Esophagus muscularis mucosa (tissue), 4 donors: ENCODE results near the gene CAPN2. TPM values are rescaled to one million over a fixed set of nuclear protein-coding genes. Genes with fewer than 3 reads are reported as not detected.

Source experiments
- DNase-seq: peaks from one replicate; pipeline ENCODE4 v3.0.0-alpha.2; 2017; ENCODE audit errors: extremely low spot score
- H3K27ac ChIP-seq, 4 donors: fragments of 200-600 bp; sonication (generic); replicated peaks in 1 of 4; 1 replicate in 3 of 4; 2 replicates in 1 of 4; pipeline ENCODE4 v1.5.1; 2016 to 2019; ENCODE audit warnings: mild to moderate bottlenecking in 1 of 4
- H3K27me3 ChIP-seq, 4 donors: fragments of 200-600 bp; sonication (generic); one replicate each; pipeline versions ENCODE4 v1.5.1 to v1.6.0; 2016 to 2019
- H3K36me3 ChIP-seq, 4 donors: fragments of 200-600 bp; sonication (generic); one replicate each; pipeline ENCODE4 v1.5.1; 2016 to 2019
- H3K4me1 ChIP-seq, 4 donors: fragments of 200-600 bp; sonication (generic); one replicate each; pipeline ENCODE4 v1.5.1; 2016 to 2019
- H3K4me3 ChIP-seq, 4 donors: fragments of 200-600 bp; sonication (generic); 1 replicate in 2 of 4; 2 replicates in 2 of 4; pipeline ENCODE4 v1.5.1; 2016 to 2019; ENCODE audit warnings: mild to moderate bottlenecking in 4 of 4, moderate library complexity in 1 of 4
- H3K9me3 ChIP-seq, 4 donors: fragments of 200-600 bp; sonication (generic); 1 replicate in 3 of 4; 2 replicates in 1 of 4; pipeline ENCODE4 v1.5.1; 2016 to 2019
- EP300 ChIP-seq: sonication (generic); formaldehyde crosslinking; IDR thresholded peaks from one replicate; pipeline ENCODE4 v1.6.1; 2017; ENCODE audit warnings: antibody characterized with exemption
- POLR2A ChIP-seq: fragments of 450-650 bp; IDR thresholded peaks from one replicate; pipeline ENCODE4 v1.6.1; 2017; ENCODE audit warnings: antibody characterized with exemption, moderate library complexity, mild to moderate bottlenecking, low read depth
- POLR2AphosphoS5 ChIP-seq, 2 donors: sonication (generic); formaldehyde crosslinking; IDR thresholded peaks; one replicate each; pipeline ENCODE4 v1.6.1; 2017; ENCODE audit warnings: antibody characterized with exemption in 2 of 2
- WGBS: methylation state at CpG from one replicate; pipeline ENCODE4 v1.1.5; 2018; 5-methylcytosine and 5-hydroxymethylcytosine counted together
- intact Hi-C: fragments of 100-400 bp; cut with DNase I; formaldehyde crosslinking; loops from one replicate; pipeline ENCODE4 v1.15.1; 2023
- total RNA-seq, 4 donors: library from RNA; depleted of rRNA; stranded (reverse); fragments of >200 nt; gene quantifications; one replicate each; pipeline versions ENCODE4 v1.1.0 to v1.2.1, GENCODE V29; 2016
- TF ChIP-seq, protein P1 (sequence below), 3 experiments: fragments of 200-600 bp in 2 of 3; fragments of 450-650 bp in 1 of 3; sonication (generic) in 2 of 3; IDR thresholded peaks; one replicate each; pipeline ENCODE4 v1.5.1; 2017 to 2019; ENCODE audit warnings: antibody characterized with exemption in 3 of 3, mild to moderate bottlenecking in 2 of 3, moderate library complexity in 1 of 3

Gene CAPN2
- total RNA-seq, 4 donors from 2014 or later: 91.9 to 231 (median 161) TPM

DNA sequence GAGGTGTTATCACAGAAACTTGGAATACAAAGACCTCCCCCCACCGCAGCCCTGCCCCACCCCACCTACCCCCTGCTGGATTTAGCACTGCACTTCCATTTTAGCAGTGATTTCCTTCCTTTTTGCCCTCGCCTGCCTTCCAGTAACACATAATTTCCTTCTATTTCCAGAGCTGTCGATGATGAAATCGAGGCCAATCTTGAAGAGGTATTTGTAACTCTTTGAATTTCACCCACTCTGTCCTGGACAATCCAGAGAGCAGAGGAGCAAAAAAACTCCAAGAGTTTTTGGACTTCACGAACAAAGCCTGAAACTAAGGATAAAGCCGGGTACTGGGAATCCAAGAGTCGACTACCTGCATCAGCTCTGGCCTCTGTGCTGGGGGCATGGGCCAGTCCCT is 49.1 kb downstream of the CAPN2 start:
- DNase-seq: no peak
- Histone ChIP-seq H3K4me3 (no peak overlapping the region), H3K27ac (no peak overlapping the region), H3K36me3 (peaks cover 72 to 100% (median 100%) of the 10 kb centered on the region in 4 donors), H3K9me3 (no peaks in the 10 kb centered on the region), H3K27me3 (no peaks in the 10 kb centered on the region), H3K4me1 (peaks cover 0 to 4% (median 0%) of the 10 kb centered on the region in 4 donors)
- 85% methylated on average over 7 of the region's 7 CpGs for WGBS
- intact Hi-C loops: no loop called here
- TF ChIP-seq EP300: no peak
- no peak for TF ChIP-seq POLR2A
- TF ChIP-seq, protein P1, sequence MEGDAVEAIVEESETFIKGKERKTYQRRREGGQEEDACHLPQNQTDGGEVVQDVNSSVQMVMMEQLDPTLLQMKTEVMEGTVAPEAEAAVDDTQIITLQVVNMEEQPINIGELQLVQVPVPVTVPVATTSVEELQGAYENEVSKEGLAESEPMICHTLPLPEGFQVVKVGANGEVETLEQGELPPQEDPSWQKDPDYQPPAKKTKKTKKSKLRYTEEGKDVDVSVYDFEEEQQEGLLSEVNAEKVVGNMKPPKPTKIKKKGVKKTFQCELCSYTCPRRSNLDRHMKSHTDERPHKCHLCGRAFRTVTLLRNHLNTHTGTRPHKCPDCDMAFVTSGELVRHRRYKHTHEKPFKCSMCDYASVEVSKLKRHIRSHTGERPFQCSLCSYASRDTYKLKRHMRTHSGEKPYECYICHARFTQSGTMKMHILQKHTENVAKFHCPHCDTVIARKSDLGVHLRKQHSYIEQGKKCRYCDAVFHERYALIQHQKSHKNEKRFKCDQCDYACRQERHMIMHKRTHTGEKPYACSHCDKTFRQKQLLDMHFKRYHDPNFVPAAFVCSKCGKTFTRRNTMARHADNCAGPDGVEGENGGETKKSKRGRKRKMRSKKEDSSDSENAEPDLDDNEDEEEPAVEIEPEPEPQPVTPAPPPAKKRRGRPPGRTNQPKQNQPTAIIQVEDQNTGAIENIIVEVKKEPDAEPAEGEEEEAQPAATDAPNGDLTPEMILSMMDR (IDR thresholded peaks at IDR 0.05): no peak
- TF ChIP-seq POLR2AphosphoS5 (IDR thresholded peaks at IDR 0.05): no peak

DNA sequence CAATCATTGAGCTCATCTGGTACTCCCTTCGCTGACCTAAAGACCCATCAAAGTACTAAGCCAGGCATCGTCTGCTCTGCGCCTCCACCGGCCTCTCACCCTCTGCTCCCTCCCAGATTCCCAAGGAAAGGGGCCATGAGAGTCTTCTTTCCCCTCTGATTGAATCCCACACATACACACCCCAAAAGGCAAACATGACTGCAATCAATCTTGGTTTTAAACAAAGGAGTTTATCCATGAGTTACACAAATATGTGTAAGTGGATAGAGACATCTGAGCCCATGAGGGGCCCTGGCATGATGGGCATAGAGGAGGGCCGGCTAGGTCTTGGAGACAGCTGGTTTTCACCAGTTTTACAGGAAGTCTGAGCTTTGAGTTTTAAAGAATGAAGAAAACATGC is 50.9 kb downstream of the CAPN2 start:
- Histone ChIP-seq H3K27me3 (no peaks in the 10 kb centered on the region), H3K36me3 (peaks cover 71 to 89% (median 88%) of the 10 kb centered on the region in 4 donors), H3K4me1 (peaks cover 0 to 4% (median 0%) of the 10 kb centered on the region in 4 donors), H3K9me3 (no peaks in the 10 kb centered on the region), H3K4me3 (no peak overlapping the region), H3K27ac (no peak overlapping the region)
- no peak for DNase-seq
- no peak for TF ChIP-seq EP300
- no peak for TF ChIP-seq POLR2AphosphoS5 (IDR thresholded peaks at IDR 0.05)
- TF ChIP-seq POLR2A: no peak
- TF ChIP-seq, protein P1 (IDR thresholded peaks at IDR 0.05): no peak
- intact Hi-C loops: no loop called here
- WGBS: 94% methylated on average over 5 of the region's 5 CpGs

DNA sequence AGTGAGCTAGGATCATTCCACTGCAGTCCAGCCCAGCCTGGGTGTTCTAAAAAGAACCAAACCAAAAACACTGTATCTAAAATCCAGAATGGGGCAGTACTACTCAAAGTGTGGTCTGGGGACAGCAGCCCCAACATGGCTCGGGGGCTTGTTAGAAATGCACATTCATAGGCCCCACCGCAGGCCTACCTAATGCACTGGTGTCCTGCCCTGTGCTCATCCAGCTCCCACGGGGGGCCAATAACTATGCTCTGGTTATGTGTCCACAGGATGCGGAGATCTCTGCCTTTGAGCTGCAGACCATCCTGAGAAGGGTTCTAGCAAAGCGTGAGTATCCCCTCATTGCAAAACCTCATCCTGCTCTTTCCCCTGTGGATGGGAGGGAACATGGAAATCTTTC is 51.5 kb downstream of the CAPN2 start:
- Histone ChIP-seq H3K4me3 (no peak overlapping the region), H3K36me3 (peaks cover 65 to 85% (median 83%) of the 10 kb centered on the region in 4 donors), H3K4me1 (peaks cover 0 to 4% (median 0%) of the 10 kb centered on the region in 4 donors), H3K9me3 (no peaks in the 10 kb centered on the region), H3K27me3 (no peaks in the 10 kb centered on the region), H3K27ac (no peak overlapping the region)
- intact Hi-C loops: no loop called here
- TF ChIP-seq, protein P1 (IDR thresholded peaks at IDR 0.05): no peak
- TF ChIP-seq POLR2AphosphoS5 (IDR thresholded peaks at IDR 0.05): no peak
- no peak for TF ChIP-seq EP300
- no peak for TF ChIP-seq POLR2A
- 90% methylated on average over 5 of the region's 5 CpGs for WGBS
- no peak for DNase-seq

DNA sequence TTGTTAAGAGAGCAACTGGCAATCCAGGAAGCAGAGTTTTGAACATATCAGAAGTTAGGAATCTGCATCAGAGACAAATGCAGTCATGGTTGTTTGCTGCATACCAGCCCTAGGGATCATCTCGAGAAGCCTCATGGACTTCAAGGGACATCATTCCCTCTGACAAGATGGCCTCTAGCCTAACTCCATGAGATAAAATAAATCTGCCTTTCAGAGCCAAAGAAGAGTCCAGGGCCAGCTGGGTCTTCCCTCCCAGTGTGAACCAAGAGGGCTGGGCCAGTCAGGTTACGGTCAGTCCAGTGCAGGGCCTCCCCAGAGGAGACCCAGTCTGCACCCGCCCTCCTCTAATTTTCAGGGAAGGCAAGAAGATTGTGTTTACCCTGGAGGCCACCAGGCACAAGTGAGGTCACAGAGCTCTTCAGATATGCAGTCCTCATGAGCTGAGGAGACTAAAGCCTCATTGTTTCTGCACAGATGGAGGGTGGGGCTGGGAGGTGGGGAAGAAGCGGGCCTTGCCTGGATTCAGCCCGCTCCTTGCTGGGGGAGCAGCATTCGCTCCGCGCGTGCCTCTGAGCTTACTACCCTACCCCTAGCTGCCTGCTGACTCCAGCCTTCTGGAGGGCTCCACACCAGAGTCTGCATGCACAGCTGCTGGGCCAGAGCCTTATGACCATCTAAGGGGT is 52.8 kb downstream of the CAPN2 start:
- WGBS: 64% methylated on average over 3 of the region's 9 CpGs
- intact Hi-C loops: no loop called here
- DNase-seq: no peak
- no peak overlapping the region for H3K27ac ChIP-seq
- no peaks in the 10 kb centered on the region for H3K9me3 ChIP-seq
- H3K27me3 ChIP-seq: no peaks in the 10 kb centered on the region
- H3K4me3 ChIP-seq: no peak overlapping the region
- H3K4me1 ChIP-seq: no peaks in the 10 kb centered on the region
- TF ChIP-seq POLR2A: no peak
- TF ChIP-seq POLR2AphosphoS5 (IDR thresholded peaks at IDR 0.05): no peak
- TF ChIP-seq, protein P1 (IDR thresholded peaks at IDR 0.05): no peak
- TF ChIP-seq EP300: no peak
- peaks cover 63 to 85% (median 79%) of the 10 kb centered on the region in 4 donors for H3K36me3 ChIP-seq
